Activated CD4-positive, alpha-beta T cell treated with anti-CD3 and anti-CD28 coated beads, Interleukin-2, amount 10 ng/mL, durations not matched to agents 24 days and 14 days (primary cell): ENCODE results near the gene ABHD14A. TPM values are rescaled to one million over a fixed set of nuclear protein-coding genes. Genes with fewer than 3 reads are reported as not detected.

Experiments used
- DNase-seq: peaks from one replicate; pipeline ENCODE4 v3.0.0; 2022
- H3K27ac Mint-ChIP-seq: one replicate; pipeline ENCODE4 v1.8.0; 2022; ENCODE audit warnings: mild to moderate bottlenecking, mixed read lengths
- H3K27me3 Mint-ChIP-seq: one replicate; pipeline ENCODE4 v1.8.0; 2022; ENCODE audit warnings: mixed read lengths
- H3K36me3 Mint-ChIP-seq: one replicate; pipeline ENCODE4 v1.8.0; 2022; ENCODE audit warnings: low read depth, mild to moderate bottlenecking, mixed read lengths
- H3K4me1 Mint-ChIP-seq: one replicate; pipeline ENCODE4 v1.8.0; 2021; ENCODE audit warnings: mixed read lengths
- H3K4me3 Mint-ChIP-seq: one replicate; pipeline ENCODE4 v1.8.0; 2022; ENCODE audit warnings: mild to moderate bottlenecking, moderate library complexity, mixed read lengths
- H3K9me3 Mint-ChIP-seq: one replicate; pipeline ENCODE4 v1.8.0; 2021; ENCODE audit warnings: mixed read lengths
- intact Hi-C: fragments of 100-400 bp; cut with micrococcal nuclease; formaldehyde crosslinking; loops from one replicate; pipeline ENCODE4 v1.15.1; 2023
- total RNA-seq: library from RNA; stranded (reverse); gene quantifications from 2 replicates; pipeline ENCODE4 v1.2.3, GENCODE V29; 2022

ABHD14A gene
- total RNA-seq, 1 donor from 2014 or later = 12.3 TPM

DNA sequence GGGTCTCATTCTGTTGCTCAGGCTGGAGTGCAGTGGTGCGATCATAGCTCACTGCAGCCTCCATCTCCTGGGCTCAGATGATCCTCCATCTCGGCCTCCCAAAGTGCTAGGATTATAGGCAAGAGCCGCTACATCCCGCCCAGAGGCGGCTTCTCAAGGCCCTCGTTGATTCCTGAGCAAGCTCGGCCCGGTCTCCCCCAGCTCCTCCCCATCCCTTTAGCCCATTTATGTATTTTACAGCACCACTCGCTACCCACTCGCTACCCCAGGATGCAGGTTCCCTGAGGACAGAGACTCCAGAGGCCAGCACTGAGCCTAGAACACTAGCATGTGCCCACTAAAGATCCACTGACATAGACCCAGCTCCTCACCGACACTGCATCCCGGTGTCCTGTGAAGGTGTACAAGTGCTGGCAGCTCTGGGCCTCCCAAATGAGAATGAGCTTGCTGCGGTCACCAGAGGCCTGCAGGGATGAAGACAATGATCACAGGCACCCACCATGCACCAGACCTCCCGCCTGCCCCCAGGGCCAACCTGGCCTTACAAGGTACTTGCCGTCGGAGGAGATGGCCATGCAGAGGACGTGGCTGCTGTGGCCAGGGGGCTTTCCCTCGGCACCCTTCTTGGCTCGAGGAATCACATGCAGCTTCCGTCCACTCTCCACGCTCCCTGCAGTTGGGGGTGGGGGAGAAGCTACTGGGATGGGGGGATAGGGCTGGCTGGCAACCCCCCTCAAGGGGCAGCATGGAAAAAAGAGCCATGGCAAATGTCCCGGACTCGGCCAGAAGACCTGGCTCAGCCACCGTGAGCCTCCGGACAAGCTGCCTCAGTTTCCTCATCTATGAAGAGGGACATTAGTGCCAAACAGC is 38.7 kb upstream of the ABHD14A start:
- DNase-seq = no peak
- Mint-ChIP-seq H3K4me1 (peaks cover 21% of the 10 kb centered on the region), H3K36me3 (peaks cover 57% of the 10 kb centered on the region), H3K9me3 (no peaks in the 10 kb centered on the region), H3K4me3 (no peak overlapping the region), H3K27ac (no peak overlapping the region), H3K27me3 (no peaks in the 10 kb centered on the region)
- intact Hi-C loops = no loop called here

DNA sequence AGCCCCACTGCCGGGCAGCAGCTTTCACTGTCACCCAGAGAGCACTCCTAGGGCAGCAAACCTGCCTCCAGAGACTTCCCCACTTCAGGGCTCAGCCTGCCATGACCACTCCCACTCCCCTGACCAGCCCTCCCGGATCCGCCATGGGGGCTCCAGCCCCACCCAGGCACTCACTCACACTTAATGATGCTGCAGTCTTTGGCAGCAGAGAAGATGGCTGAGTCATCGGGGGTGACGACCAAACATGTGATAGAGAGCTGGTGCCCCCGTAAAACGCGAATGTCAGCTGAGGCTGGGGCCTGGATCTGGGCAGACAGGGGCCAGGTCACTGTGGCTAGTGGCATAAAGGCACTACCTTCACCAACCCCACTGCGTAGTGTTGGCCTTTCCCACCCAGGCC is 37.9 kb upstream of the ABHD14A start:
- Mint-ChIP-seq H3K27me3 (no peaks in the 10 kb centered on the region), H3K36me3 (peaks cover 55% of the 10 kb centered on the region), H3K4me3 (no peak overlapping the region), H3K9me3 (no peaks in the 10 kb centered on the region), H3K4me1 (peaks cover 22% of the 10 kb centered on the region), H3K27ac (no peak overlapping the region)
- intact Hi-C loops = no loop called here
- no peak for DNase-seq

DNA sequence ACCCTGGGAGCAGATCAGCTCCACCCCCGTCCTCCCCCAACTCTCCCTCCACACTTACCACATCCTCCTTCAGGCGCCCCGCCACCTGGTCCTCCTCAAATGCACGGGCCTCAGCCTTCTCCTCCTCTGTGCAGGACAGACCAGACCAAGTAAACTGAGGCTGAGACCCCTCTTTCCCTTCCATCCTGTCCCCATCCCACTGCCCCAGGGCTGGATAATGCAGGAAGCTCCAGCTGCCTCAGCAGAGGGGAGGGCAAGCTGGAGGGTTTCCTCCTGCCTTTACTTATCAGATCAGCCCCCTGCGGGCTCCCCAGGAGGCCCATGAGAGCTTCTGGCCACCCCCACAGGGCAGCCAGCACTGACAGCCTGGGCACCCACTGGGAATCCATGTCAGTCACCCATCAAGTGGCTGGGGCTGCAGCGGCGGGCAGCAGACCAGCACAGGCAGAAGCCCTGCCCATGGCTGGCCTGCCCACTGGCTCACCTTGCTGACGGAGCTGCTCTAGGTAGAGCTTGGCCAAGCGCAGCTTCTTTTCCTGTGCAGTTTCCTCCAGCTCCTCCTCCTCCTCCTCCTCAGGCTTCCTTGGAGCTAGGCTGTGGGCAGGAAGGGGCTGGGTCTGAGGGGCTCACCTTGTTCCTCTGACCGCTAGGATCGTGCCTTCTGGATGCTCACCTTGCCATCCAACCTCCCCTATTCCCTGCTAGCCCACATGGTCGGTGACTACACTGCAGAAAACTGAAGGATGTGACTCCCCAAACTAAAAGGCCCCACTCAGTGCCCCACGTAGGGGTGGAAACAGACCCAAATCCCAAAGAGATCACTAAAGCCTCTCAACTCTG is 37.0 kb upstream of the ABHD14A start:
- Mint-ChIP-seq H3K4me3 (no peak overlapping the region), H3K27me3 (no peaks in the 10 kb centered on the region), H3K4me1 (peaks cover 22% of the 10 kb centered on the region), H3K9me3 (no peaks in the 10 kb centered on the region), H3K27ac (no peak overlapping the region), H3K36me3 (peaks cover 54% of the 10 kb centered on the region)
- intact Hi-C loops = no loop called here
- no peak for DNase-seq

DNA sequence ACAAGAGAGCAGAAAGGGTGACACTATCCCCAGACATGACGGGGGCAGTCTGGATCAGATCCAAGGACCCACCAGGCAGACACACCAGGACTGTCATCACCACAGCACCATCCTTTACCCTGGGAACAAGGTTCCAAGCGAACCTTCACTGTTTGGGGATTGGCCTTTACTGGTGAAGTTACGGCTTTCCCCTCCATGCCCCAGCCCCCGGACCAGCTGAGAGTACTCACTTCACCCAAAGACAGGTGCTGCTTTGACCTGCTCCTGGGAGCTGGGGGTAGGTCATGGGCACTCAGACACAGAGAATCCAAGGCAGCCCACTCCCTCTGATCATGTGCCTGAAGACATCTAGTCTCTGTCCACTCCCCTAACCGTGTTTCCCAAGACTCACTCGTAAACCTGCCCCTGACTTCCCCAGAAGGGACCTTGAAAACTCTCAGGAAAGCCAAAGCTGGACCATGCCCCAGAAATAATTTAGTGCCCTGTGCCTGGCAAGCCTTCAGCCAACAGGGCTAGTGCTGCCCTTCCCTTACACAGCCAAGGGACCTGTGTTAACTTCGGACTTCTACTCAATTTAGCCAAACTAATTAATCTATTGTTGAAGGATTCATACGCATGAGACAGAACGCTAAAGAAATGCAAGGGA is 36.0 kb upstream of the ABHD14A start:
- Mint-ChIP-seq H3K9me3 (no peaks in the 10 kb centered on the region), H3K36me3 (peaks cover 46% of the 10 kb centered on the region), H3K27me3 (no peaks in the 10 kb centered on the region), H3K27ac (peak overlapping the region; percentile 1), H3K4me1 (peaks cover 26% of the 10 kb centered on the region), H3K4me3 (peak overlapping the region; percentile 51)
- intact Hi-C loops = no loop called here
- peak; percentile 56 for DNase-seq

DNA sequence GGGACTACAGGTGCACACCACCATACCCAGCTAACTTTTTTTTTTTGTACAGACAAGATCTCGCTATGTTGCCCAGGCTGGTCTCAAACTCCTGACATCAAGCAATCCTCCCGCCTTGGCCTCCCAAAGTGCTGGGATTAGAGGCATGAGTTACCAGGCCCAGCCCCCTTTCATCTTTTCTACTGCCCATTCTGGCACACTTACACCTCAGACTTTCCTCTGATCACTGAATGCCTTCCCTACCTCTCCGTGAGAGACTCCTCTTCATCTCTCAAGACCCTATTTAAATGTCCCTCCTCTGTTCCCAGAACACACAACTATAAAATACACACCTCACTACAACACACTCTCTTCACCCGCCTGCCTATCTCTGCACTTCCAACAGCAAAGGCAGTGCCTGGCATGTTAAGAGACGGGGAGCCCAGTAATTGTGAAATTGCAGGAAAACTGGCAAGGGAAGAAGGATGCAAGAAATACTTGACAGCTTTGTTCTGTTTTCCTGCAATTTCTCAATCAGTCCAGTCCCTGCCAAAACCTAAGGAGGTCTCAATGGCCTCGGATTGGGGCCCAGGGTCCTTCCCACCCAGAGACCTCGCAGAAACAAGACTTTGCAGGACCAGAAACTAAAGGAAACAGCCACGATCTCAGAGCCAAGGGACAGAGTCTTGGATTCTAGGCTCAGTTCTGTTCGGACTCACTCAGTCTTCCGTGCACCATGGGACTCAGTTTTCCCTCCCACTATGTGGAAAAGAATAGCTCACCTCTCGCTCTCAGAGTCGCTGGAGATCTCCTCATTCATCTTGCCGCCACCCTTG is 34.0 kb upstream of the ABHD14A start:
- Mint-ChIP-seq H3K4me3 (peak overlapping the region; percentile 85), H3K36me3 (peaks cover 34% of the 10 kb centered on the region)
- no peak for DNase-seq

DNA sequence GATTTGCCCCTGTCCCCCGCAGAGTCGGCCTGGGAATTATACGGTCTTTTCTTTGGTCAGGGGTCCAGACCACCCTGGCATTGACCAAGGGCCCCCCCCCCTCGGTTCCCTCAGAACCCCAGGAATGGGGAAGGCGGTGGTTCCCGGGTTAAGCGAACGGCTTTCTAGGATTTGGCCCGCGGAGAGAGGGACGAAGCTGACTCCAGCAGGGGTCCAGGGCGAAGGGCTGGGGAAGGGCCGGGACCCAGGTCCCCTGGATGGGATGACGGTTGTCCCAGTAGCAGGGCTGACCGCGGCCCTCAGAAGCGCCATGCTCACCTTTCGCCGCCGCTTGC is 33.4 kb upstream of the ABHD14A start:
- Mint-ChIP-seq H3K27ac (peak overlapping the region; percentile 53), H3K4me1 (peaks cover 26% of the 10 kb centered on the region), H3K27me3 (no peaks in the 10 kb centered on the region), H3K9me3 (no peaks in the 10 kb centered on the region), H3K4me3 (peak overlapping the region; percentile 85), H3K36me3 (peaks cover 30% of the 10 kb centered on the region)
- DNase-seq = no peak
- intact Hi-C loops = loop anchor here (5.0 kb wide), 2 partner anchors 404 to 439 kb away; partner anchors contain the start of genes DCAF1 and RAD54L2

More for the DNA sequence above, 34.0 kb upstream of the ABHD14A start:
- intact Hi-C loops = loop anchor here (5.0 kb wide), 2 partner anchors 404 to 439 kb away; partner anchors contain the start of genes DCAF1 and RAD54L2
- H3K27me3 Mint-ChIP-seq = no peaks in the 10 kb centered on the region
- H3K9me3 Mint-ChIP-seq = no peaks in the 10 kb centered on the region
- peak overlapping the region; percentile 53 for H3K27ac Mint-ChIP-seq
- peaks cover 26% of the 10 kb centered on the region for H3K4me1 Mint-ChIP-seq

DNA sequence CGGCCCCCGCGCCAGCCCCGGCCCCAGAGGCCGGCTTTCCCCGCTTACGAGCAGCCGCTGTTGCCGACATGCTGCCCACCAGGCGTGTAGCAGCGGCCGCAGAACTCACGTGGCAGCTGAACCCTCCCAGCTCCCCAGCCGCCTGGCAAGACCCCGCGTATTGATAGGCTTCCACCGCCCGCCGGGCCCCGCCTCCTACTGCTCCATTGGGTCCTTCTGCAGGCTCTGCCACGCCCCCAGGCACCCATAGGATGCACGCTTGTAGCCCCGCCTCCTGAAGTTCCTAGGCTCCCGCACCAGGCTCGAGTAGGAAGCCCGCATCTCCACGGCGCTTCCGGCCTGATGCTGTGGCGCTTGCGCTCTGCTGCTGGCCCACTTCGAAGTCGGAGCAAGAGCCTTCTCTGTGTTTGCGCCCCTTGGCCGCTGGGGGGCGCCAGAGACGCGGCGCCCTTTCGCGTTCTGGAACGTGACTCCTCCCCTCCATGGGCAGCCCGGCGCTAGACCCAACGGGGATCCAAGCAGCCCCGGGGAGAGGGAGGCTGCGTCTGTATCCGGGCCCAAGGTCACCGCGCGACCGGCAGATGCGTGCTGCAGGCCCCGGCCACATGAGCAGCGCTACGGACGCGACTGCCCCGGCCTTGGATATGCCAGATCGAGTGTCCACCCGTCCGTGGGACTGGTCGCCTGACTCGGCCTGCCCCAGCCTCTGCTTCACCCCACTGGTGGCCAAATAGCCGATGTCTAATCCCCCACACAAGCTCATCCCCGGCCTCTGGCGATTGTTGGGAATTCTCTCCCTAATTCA is 32.9 kb upstream of the ABHD14A start, which contains the start of the genes PARP3 and RRP9:
Gene PARP3 (plus strand): TSS at position 566 of the 805 bp plus-strand sequence. CDS start 993 bp downstream, outside the sequence.
Gene RRP9 (minus strand): TSS at position 107 of the 805 bp plus-strand sequence. CDS start 37 bp downstream, at position 70.
- H3K4me3 Mint-ChIP-seq = peak within 1 kb of the TSS; percentile 85
- peaks cover 26% of the 10 kb centered on the region for H3K36me3 Mint-ChIP-seq
- H3K4me1 Mint-ChIP-seq = peaks cover 26% of the 10 kb centered on the region
- H3K27ac Mint-ChIP-seq = peak within 1 kb of the TSS; percentile 91
- intact Hi-C loops = loop anchor here (1.0 to 5.0 kb wide), 11 partner anchors 26 to 440 kb away; partner anchors contain the start of genes ABHD14B, ACY1, DCAF1 and POC1A
- no peaks in the 10 kb centered on the region for H3K9me3 Mint-ChIP-seq
- DNase-seq = peak; percentile 100
- no peaks in the 10 kb centered on the region for H3K27me3 Mint-ChIP-seq

DNA sequence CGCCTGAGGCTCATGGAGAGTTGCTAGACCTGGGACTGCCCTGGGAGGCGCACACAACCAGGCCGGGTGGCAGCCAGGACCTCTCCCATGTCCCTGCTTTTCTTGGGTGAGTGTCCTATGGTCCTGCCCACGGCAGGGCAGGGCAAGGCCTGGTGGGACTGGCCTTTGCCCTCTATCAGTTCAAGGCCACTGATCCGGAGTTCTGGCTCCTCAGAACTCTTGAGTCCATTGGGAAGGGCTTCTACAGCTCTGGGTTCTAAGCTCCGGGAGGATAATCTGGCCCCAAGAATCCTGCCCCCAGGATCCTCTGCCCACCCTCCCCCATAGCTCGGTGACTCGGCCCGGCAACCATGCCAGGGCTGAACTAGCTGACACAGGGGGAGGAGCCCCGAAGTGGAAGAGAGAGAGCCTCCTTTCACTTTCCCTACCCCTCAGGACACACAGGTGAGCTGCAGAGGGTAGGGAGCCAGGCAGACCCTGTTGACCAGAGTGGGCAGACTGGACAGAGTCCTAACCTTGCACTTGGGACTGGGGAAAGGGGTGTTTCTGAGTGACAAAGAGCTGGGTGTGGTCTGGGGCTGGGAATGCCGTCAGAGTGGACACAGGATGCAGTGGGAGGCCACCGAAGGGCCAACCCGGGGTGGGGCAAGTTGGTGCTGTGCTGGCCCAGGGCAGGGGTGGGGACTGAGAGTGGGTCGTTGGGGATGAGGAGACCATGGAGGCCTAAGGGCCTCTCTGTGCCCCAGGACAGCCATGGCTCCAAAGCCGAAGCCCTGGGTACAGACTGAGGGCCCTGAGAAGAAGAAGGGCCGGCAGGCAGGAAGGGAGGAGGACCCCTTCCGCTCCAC is 32.0 kb upstream of the ABHD14A start:
- H3K27ac Mint-ChIP-seq = peak overlapping the region; percentile 91
- peak; percentile 89 for DNase-seq
- H3K4me1 Mint-ChIP-seq = peaks cover 24% of the 10 kb centered on the region
- intact Hi-C loops = loop anchor here (1.0 to 5.0 kb wide), 11 partner anchors 25 to 441 kb away; partner anchors contain the start of genes ABHD14B, ACY1, DCAF1 and POC1A
- H3K27me3 Mint-ChIP-seq = no peaks in the 10 kb centered on the region
- no peaks in the 10 kb centered on the region for H3K9me3 Mint-ChIP-seq
- peak overlapping the region; percentile 85 for H3K4me3 Mint-ChIP-seq
- peaks cover 18% of the 10 kb centered on the region for H3K36me3 Mint-ChIP-seq

DNA sequence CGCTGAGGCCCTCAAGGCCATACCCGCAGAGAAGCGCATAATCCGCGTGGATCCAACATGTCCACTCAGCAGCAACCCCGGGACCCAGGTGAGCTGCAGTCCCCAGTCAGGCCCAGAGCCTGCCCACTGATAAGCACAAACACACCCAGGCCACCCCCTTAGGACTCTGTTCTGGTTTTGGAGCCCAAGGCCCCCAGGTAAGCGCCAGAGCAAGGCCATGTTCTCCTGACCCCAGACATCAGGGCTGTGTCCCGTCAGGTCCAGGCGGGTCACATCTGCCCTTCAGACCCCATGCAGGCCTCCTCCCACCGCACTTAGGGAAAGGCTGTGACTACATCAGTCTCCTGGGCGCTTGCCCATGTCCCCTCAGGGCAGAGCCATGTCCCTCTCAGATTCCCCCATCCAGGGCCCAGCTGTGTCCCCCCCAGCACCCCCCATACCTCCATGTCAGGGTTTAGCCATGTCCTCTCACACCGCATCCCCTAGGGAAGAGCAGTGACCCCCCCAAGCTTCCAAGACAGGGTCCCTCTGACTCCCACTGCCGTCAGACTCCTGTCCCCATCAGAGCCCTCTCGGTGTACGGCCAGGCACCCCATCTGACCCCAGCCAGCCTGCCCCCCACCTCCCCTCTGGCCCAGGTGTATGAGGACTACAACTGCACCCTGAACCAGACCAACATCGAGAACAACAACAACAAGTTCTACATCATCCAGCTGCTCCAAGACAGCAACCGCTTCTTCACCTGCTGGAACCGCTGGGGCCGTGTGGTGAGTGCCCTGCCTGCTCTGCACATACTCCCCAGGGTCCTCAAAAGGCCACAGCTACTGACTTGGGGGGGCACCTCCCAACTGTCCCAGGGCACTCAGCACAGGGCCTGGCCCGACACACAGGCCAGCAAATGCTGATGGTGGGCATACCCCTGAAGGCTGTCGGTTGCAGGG is 31.1 kb upstream of the ABHD14A start:
- Mint-ChIP-seq H3K4me1 (peaks cover 21% of the 10 kb centered on the region), H3K27ac (no peak overlapping the region), H3K4me3 (no peak overlapping the region), H3K36me3 (peaks cover 16% of the 10 kb centered on the region), H3K9me3 (no peaks in the 10 kb centered on the region), H3K27me3 (no peaks in the 10 kb centered on the region)
- DNase-seq = no peak
- intact Hi-C loops = loop anchor here (2.0 to 5.0 kb wide), 3 partner anchors 179 to 441 kb away; partner anchors contain the start of genes DCAF1 and RAD54L2

DNA sequence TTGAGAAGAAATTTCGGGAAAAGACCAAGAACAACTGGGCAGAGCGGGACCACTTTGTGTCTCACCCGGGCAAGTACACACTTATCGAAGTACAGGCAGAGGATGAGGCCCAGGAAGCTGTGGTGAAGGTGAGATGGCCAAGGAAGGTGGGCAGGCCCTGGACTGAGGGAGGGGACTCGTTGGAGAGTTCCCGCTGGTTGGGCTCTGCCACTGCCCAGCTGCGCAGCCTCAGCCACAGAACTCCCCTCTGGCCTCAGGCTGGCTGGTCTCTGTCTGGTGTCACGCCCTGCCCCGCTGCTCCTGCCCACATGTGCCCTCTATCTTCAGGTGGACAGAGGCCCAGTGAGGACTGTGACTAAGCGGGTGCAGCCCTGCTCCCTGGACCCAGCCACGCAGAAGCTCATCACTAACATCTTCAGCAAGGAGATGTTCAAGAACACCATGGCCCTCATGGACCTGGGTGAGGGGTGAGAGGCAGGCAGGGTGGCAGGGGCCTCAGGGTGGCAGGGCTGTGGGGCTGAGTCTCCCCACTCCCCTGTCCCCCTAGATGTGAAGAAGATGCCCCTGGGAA is 30.3 kb upstream of the ABHD14A start:
- H3K4me3 Mint-ChIP-seq = no peak overlapping the region
- DNase-seq = no peak
- H3K4me1 Mint-ChIP-seq = peaks cover 15% of the 10 kb centered on the region
- H3K36me3 Mint-ChIP-seq = peaks cover 11% of the 10 kb centered on the region
- no peaks in the 10 kb centered on the region for H3K27me3 Mint-ChIP-seq
- intact Hi-C loops = loop anchor here (5.0 kb wide), 2 partner anchors 407 to 442 kb away; partner anchors contain the start of genes DCAF1 and RAD54L2
- H3K27ac Mint-ChIP-seq = no peak overlapping the region
- H3K9me3 Mint-ChIP-seq = no peaks in the 10 kb centered on the region
